Epithelial cell of alveolus of lung (primary cell): ENCODE data around the gene SPX. TPM values are rescaled to one million over a fixed set of nuclear protein-coding genes. Genes with fewer than 3 reads are reported as not detected.

Experiments
- total RNA-seq: library from RNA; depleted of rRNA; stranded (reverse); fragments of >200 nt; gene quantifications from 2 replicates; pipeline ENCODE4 v1.2.1, GENCODE V29; 2015

SPX gene
- 0.48 and 0.91 TPM in 2 replicates for total RNA-seq

GRCh38 chr12:21526053-21526452, at the start of gene SPX:
Gene SPX, plus strand, starts transcription at chr12:21526296. Its CDS starts 177 bp downstream, at chr12:21526473.

GRCh38 chr12:21501258-21502163, 24.6 kb upstream of the SPX start, which contains the start of the genes GOLT1B and RECQL:
Gene GOLT1B, plus strand, starts transcription at chr12:21501789. Its CDS starts 135 bp downstream, at chr12:21501924.
Gene RECQL, minus strand, starts transcription at chr12:21501635. Its CDS starts 2,065 bp downstream, at chr12:21499570.

Other genes starting within 250 kb of the SPX start
- not detected in 2 replicates for gene SLCO1A2, start 191.4 kb upstream of the SPX start, total RNA-seq
- gene IAPP, start 153.4 kb upstream of the SPX start, total RNA-seq: not detected in 2 replicates
- 9.3 and 9.7 TPM in 2 replicates for gene PYROXD1, start 88.6 kb upstream of the SPX start, total RNA-seq
- gene RECQL, start 24.7 kb upstream of the SPX start, total RNA-seq: 37.4 and 66.6 TPM in 2 replicates
- gene GOLT1B, start 24.5 kb upstream of the SPX start, total RNA-seq: 54.1 and 64.6 TPM in 2 replicates
- not detected in 2 replicates for gene GYS2, start 78.6 kb downstream of the SPX start, total RNA-seq
- gene LDHB, start 131.5 kb downstream of the SPX start, total RNA-seq: 575 and 703 TPM in 2 replicates
- gene KCNJ8, start 248.4 kb downstream of the SPX start, total RNA-seq: 2.3 and 3.2 TPM in 2 replicates